Subcutaneous abdominal adipose tissue (tissue), 5 donors: ENCODE data around the gene DSC1.
A peak's percentile ranks its signal among the peaks of the same experiment; 100 is the strongest.

Experiments
- H3K27ac ChIP-seq: one replicate; pipeline ENCODE4 v1.7.0; 2013; ENCODE audit warnings: low read depth, mild to moderate bottlenecking, inconsistent platforms, low read length, moderate library complexity
- H3K27me3 ChIP-seq, 5 donors: one replicate each; pipeline ENCODE4 v1.7.0; 2013; ENCODE audit warnings: low read length in 5 of 5, inconsistent platforms in 1 of 5; ENCODE audit not compliant: control insufficient read depth in 5 of 5, insufficient read depth in 4 of 5
- H3K36me3 ChIP-seq, 5 donors: one replicate each; pipeline ENCODE4 v1.7.0; 2013; ENCODE audit warnings: low read length in 5 of 5; ENCODE audit not compliant: control insufficient read depth in 5 of 5, insufficient read depth in 5 of 5
- H3K4me1 ChIP-seq, 5 donors: one replicate each; pipeline ENCODE4 v1.7.0; 2013; ENCODE audit warnings: low read length in 5 of 5, mild to moderate bottlenecking in 3 of 5, moderate library complexity in 1 of 5; ENCODE audit not compliant: control insufficient read depth in 5 of 5, insufficient read depth in 5 of 5
- H3K4me3 ChIP-seq, 5 donors: one replicate each; pipeline ENCODE4 v1.7.0; 2013; ENCODE audit warnings: low read length in 5 of 5, low read depth in 1 of 5
- H3K9ac ChIP-seq, 5 donors: one replicate each; pipeline ENCODE4 v1.7.0; 2013; ENCODE audit warnings: low read length in 5 of 5, mild to moderate bottlenecking in 4 of 5, moderate library complexity in 3 of 5
- H3K9me3 ChIP-seq, 5 donors: one replicate each; pipeline ENCODE4 v1.7.0; 2013; ENCODE audit warnings: low read length in 5 of 5; ENCODE audit not compliant: control insufficient read depth in 5 of 5
- donor health status: healthy.
- donor health status: healthy.
- donor health status: healthy.
- donor health status: healthy.
- donor health status: healthy.

DSC1 gene, protein sequence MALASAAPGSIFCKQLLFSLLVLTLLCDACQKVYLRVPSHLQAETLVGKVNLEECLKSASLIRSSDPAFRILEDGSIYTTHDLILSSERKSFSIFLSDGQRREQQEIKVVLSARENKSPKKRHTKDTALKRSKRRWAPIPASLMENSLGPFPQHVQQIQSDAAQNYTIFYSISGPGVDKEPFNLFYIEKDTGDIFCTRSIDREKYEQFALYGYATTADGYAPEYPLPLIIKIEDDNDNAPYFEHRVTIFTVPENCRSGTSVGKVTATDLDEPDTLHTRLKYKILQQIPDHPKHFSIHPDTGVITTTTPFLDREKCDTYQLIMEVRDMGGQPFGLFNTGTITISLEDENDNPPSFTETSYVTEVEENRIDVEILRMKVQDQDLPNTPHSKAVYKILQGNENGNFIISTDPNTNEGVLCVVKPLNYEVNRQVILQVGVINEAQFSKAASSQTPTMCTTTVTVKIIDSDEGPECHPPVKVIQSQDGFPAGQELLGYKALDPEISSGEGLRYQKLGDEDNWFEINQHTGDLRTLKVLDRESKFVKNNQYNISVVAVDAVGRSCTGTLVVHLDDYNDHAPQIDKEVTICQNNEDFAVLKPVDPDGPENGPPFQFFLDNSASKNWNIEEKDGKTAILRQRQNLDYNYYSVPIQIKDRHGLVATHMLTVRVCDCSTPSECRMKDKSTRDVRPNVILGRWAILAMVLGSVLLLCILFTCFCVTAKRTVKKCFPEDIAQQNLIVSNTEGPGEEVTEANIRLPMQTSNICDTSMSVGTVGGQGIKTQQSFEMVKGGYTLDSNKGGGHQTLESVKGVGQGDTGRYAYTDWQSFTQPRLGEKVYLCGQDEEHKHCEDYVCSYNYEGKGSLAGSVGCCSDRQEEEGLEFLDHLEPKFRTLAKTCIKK

DNA sequence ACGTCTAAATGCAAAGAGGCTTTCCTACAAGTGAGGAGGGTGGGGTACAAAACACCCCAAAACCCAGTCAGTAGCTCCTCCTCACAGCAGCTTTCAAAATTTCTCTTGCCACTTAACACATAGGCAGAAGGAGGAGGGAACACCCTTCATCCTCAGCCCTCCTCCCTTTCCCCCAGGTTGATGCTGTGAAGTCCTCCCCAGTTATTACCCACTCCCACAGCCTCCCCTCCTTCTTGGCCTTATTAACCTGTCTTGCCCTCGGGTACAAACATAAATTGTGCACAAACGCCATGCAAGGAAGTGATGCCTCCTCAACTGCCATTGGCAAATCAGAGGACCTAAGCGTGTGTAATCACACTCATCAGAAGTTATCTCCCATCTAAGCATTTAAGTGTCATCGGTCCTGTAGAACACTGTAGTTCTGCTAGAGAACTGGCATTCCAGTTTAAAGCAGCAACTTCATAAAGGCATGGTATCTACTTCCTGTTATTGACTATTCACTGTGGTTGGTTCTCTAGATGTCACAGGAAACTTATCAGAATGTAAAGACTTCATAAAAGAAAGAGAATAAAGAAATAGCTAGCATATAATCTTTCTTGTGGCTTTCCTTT lies at the start of gene DSC1:
Gene DSC1, minus strand, starts transcription at position 32 of the 611 bp plus-strand sequence. CDS start 262 bp downstream, outside the sequence.
- no peak within 1 kb of the TSS for H3K9ac ChIP-seq

DNA sequence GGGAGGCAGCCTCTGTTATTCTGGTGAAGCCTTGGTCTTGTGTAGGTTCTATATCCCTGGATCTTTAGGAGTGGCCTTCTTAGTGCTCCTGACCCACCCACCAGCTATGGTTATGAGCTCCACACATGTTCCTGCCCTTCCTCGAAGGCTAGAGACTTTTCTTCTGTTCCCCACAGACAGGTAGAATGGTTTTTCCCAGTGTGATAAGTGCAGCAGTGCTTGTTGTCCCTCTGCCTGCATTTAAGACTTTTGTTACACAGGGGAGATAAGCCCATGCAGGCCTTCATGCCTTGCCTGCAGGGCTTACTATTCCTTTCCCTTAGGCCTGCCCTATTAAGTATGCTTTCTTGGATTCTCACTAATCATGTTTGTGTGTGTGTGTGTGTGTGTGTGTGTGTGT lies 48.4 kb upstream of the DSC1 start:
- Histone ChIP-seq H3K36me3 (no peaks in the 10 kb centered on the region), H3K4me1 (no peaks in the 10 kb centered on the region), H3K9ac (no peak overlapping the region), H3K27me3 (no peaks in the 10 kb centered on the region), H3K27ac (no peak overlapping the region), H3K4me3 (no peak overlapping the region), H3K9me3 (no peaks in the 10 kb centered on the region)

More for the DNA sequence above, at the start of gene DSC1:
- no peaks in the 10 kb centered on the region for H3K27me3 ChIP-seq
- H3K4me3 ChIP-seq: no peak within 1 kb of the TSS
- no peaks in the 10 kb centered on the region for H3K36me3 ChIP-seq
- no peak within 1 kb of the TSS for H3K27ac ChIP-seq
- H3K4me1 ChIP-seq: no peaks in the 10 kb centered on the region
- no peaks in the 10 kb centered on the region for H3K9me3 ChIP-seq

DNA sequence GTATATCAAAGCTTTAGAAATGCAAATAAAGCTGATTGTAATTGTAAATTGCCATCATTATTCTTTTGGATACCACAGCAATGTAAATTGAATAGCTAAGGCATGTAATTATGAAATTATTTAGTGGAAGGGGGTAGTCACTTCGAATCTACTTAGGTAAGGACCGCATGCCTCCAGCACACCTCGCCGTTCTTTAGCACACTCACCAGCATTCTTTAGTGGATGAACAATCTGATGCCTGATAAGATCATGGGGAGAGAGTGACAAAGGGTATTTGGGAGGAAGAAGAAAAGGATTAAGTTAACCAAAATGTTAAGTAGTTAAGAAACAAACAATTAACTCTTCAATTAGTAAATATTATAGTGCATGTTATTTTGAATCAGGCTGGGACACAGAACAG lies 46.4 kb upstream of the DSC1 start:
- Histone ChIP-seq H3K27ac (no peak overlapping the region), H3K9ac (no peak overlapping the region), H3K27me3 (no peaks in the 10 kb centered on the region), H3K4me1 (no peaks in the 10 kb centered on the region), H3K36me3 (no peaks in the 10 kb centered on the region), H3K4me3 (no peak overlapping the region), H3K9me3 (no peaks in the 10 kb centered on the region)

DNA sequence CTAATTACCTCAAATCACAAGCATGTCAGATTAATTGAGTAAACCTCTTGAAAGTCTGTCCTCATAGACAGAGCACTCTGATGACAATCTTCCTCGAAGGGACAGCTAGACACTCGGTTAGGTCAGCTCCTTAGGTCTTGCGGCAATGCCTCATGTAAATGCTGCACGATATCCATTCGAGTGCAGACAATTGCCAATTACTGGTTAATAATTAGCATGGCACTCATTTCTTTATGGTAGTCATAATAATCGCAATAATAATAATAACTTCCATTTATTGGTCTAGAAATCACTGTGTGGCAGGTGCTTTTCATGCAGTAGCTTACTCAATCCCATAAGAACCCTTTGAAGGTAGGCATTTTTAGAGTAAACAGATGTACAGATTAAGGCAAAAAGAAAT lies 44.7 kb upstream of the DSC1 start:
- H3K4me3 ChIP-seq: no peak overlapping the region
- H3K9ac ChIP-seq: no peak overlapping the region
- no peaks in the 10 kb centered on the region for H3K36me3 ChIP-seq
- no peaks in the 10 kb centered on the region for H3K27me3 ChIP-seq
- no peak overlapping the region for H3K27ac ChIP-seq
- H3K9me3 ChIP-seq: no peaks in the 10 kb centered on the region
- no peaks in the 10 kb centered on the region for H3K4me1 ChIP-seq

DNA sequence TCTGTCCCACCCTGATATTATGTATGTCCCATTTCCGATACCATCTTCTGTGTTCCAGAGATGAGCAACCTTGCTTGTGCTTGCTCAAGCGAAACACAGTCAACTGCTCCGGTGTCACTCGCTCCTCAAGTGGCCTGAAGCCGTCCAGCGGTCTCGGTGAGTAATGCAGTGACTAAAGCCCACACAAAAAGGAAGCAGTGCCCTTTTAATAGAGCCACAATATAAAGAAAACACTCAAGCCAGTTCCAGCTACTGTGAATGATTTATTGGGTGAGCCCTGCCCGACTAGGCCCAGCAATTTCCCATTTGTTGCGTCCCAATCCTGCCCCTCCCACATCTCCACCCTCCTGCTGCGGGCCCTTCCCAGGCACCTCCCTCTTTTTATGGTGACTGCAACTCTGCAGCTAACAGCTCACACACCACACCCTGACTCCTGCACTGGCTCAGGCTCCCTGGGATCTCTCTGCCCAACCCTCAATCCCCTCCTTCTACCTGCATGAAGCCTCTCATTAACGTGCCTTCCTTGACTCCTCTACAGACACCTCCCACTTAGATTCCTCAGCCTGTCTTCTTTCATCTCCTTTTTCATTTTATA lies 44.2 kb upstream of the DSC1 start:
- peak overlapping the region in 4 of 5 donors; percentile 8 to 58 (median 12) for H3K4me3 ChIP-seq

DNA sequence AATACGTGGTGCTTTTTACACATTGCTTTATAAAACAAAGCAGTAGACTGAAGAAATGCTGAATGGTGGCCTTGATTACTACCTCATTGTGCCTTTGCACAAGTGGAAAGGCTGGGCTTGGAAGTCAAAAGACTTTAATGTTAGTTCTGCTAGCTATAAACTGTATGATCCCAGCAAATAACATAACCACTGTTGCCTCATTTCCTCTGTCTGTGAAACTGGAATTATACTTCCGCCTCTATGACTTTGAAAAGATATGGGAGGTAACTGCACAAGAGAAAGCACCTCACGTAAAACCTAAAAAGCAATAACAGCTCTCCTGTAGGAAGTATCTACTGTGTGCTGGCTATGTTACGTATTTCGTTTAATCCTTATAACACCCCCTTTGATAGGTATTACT lies 43.4 kb upstream of the DSC1 start:
- Histone ChIP-seq H3K4me1 (no peaks in the 10 kb centered on the region), H3K27ac (no peak overlapping the region), H3K9ac (no peak overlapping the region)

More for the DNA sequence above, 44.2 kb upstream of the DSC1 start:
- Histone ChIP-seq H3K9ac (no peak overlapping the region), H3K27ac (no peak overlapping the region), H3K4me1 (no peaks in the 10 kb centered on the region), H3K9me3 (no peaks in the 10 kb centered on the region), H3K27me3 (no peaks in the 10 kb centered on the region), H3K36me3 (no peaks in the 10 kb centered on the region)

DNA sequence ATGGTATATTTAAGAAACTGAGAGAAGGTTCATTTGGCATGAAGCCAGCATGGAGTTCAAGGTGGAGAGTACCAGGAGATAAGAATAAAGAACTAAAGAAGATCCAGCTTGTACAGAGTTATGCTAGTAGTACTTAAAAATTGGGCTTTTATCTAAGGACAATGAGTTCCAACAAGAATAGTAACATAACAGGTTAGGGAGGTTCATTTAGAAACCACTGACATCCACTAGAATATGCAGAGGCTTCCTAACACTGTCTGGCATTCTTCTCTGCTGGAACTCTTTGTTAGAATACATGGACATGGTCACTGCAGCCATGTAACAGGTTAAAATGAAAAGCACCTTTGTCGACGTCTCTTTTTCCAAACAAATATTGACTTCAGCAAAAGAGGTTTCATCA lies 42.6 kb upstream of the DSC1 start:
- Histone ChIP-seq H3K9ac (no peak overlapping the region), H3K9me3 (no peaks in the 10 kb centered on the region), H3K27ac (no peak overlapping the region), H3K4me3 (no peak overlapping the region), H3K27me3 (no peaks in the 10 kb centered on the region), H3K4me1 (no peaks in the 10 kb centered on the region), H3K36me3 (no peaks in the 10 kb centered on the region)

More for the DNA sequence above, 43.4 kb upstream of the DSC1 start:
- H3K9me3 ChIP-seq: no peaks in the 10 kb centered on the region
- no peaks in the 10 kb centered on the region for H3K27me3 ChIP-seq
- H3K4me3 ChIP-seq: no peak overlapping the region
- H3K36me3 ChIP-seq: no peaks in the 10 kb centered on the region

DNA sequence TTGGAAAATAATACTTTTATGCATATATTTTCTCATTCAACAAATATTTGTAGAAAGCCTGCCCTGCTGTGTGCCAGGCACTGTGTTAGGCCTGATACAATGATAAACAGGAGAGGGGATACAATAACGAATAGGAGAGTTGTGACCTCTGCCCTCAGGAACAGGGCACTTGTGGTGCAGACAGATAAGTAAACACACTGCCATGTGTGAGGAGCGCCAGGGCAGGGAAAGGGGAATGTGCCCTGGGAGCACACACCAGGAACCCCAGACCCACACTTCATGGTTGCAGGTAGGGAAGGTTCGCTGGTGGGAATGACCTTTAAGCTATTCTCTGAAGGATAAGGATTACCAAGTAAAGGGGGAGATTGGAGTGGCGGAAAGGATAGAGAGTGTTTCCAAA lies 42.2 kb upstream of the DSC1 start:
- H3K36me3 ChIP-seq: no peaks in the 10 kb centered on the region
- no peak overlapping the region for H3K9ac ChIP-seq
- H3K27ac ChIP-seq: no peak overlapping the region
- no peaks in the 10 kb centered on the region for H3K9me3 ChIP-seq
- H3K4me3 ChIP-seq: no peak overlapping the region
- no peaks in the 10 kb centered on the region for H3K4me1 ChIP-seq
- no peaks in the 10 kb centered on the region for H3K27me3 ChIP-seq

DNA sequence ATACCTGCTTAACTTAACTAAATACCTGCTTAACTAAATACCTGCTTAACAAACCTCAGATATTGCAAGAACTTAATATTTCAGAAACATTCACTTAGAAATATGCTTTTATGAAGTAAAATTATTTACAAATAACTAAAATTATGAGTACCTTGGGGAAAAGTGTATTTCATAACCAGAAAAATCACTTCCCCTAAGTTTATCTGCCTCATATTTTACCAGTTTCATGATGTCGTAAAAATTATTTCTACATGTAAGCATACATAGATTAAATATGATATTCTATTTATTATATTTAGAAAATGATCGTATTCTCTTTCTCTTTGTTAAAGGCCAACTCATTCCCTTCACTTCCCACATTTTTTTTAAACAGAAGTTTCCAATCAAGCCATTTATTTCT lies 41.5 kb upstream of the DSC1 start:
- Histone ChIP-seq H3K36me3 (no peaks in the 10 kb centered on the region), H3K27me3 (no peaks in the 10 kb centered on the region), H3K9ac (no peak overlapping the region), H3K27ac (no peak overlapping the region), H3K9me3 (no peaks in the 10 kb centered on the region), H3K4me1 (no peaks in the 10 kb centered on the region), H3K4me3 (no peak overlapping the region)
